Coronary artery (tissue), 2 donors: Measurements from ENCODE around the gene SZRD1.
"Not testable (repeated sequence)": the region's sequence is repeated elsewhere in the genome, so short reads cannot be mapped to it uniquely, and the experiment has no call there.

Source experiments
- DNase-seq: peaks from one replicate; pipeline ENCODE4 v3.0.0-alpha.2; 2017; ENCODE audit warnings: low spot score
- H3K27ac ChIP-seq, 2 donors: fragments of 200-600 bp; sonication (generic); one replicate each; pipeline ENCODE4 v1.5.1; 2016 to 2019
- H3K4me3 ChIP-seq: fragments of 200-600 bp; sonication (generic); 2 replicates; pipeline ENCODE4 v1.5.1; 2016; ENCODE audit warnings: mild to moderate bottlenecking, moderate library complexity
- CTCF ChIP-seq: fragments of 200-600 bp; sonication (generic); IDR thresholded peaks from one replicate; pipeline ENCODE4 v1.5.1; 2019; ENCODE audit warnings: antibody characterized with exemption

SZRD1 gene

GRCh38 chr1:16338961-16339360, 28.1 kb upstream of the SZRD1 start:
- DNase-seq = no peak
- Histone ChIP-seq H3K27ac (no peak overlapping the region), H3K4me3 (no peak overlapping the region)
- no peak for TF ChIP-seq CTCF

- H3K4me3 ChIP-seq = no peak overlapping the region
- no peak for TF ChIP-seq CTCF
- no peak for DNase-seq
- H3K27ac ChIP-seq = no peak overlapping the region
Measured at GRCh38 chr1:16340673-16341072, 26.4 kb upstream of the SZRD1 start.

GRCh38 chr1:16342331-16343062, 24.5 kb upstream of the SZRD1 start:
- no peak for DNase-seq
- Histone ChIP-seq H3K4me3 (no peak overlapping the region), H3K27ac (no peak overlapping the region)
- no peak for TF ChIP-seq CTCF

- not testable (repeated sequence) for DNase-seq, H3K27ac ChIP-seq, H3K4me3 ChIP-seq
Measured at GRCh38 chr1:16343276-16343675, 23.8 kb upstream of the SZRD1 start.

GRCh38 chr1:16348414-16349182, 18.4 kb upstream of the SZRD1 start:
- no peak for DNase-seq
- TF ChIP-seq CTCF = no peak
- H3K27ac ChIP-seq = no peak overlapping the region
- H3K4me3 ChIP-seq = no peak overlapping the region

- no peak for TF ChIP-seq CTCF
- H3K27ac ChIP-seq = peak overlapping the region in 1 of 2 donors; percentile 37
- peak overlapping the region; percentile 99 for H3K4me3 ChIP-seq
- DNase-seq = no peak
Measured at GRCh38 chr1:16349847-16350406, 17.1 kb upstream of the SZRD1 start.

- H3K27ac ChIP-seq = peak overlapping the region; percentile 96 to 99
- DNase-seq = no peak
- peak overlapping the region; percentile 99 for H3K4me3 ChIP-seq
- no peak for TF ChIP-seq CTCF
Measured at GRCh38 chr1:16351456-16351993, 15.5 kb upstream of the SZRD1 start.
